Left colon (tissue), 2 donors: ENCODE results near the gene IFT57. TPM values are rescaled to one million over a fixed set of nuclear protein-coding genes. Genes with fewer than 3 reads are reported as not detected.
"Not testable (repeated sequence)": the region's sequence is repeated elsewhere in the genome, so short reads cannot be mapped to it uniquely, and the experiment has no call there.

Experiments
- ATAC-seq: fragments of 200-7000 bp; cut with Tn5 transposase; one replicate; pipeline ENCODE4 v1.9.1; 2020; ENCODE audit warnings: mild to moderate bottlenecking, moderate library complexity
- DNase-seq, 2 donors: peaks; one replicate each; pipeline ENCODE4 v3.0.0-alpha.2; 2020
- intact Hi-C, 2 donors: fragments of 100-400 bp; cut with DNase I in 1 of 2; cut with micrococcal nuclease in 1 of 2; formaldehyde crosslinking; loops; one replicate each; pipeline versions ENCODE4 v1.11.2 to v1.14.0; 2022; cut with DNase I, micrococcal nuclease
- long read RNA-seq: library from polyadenylated mRNA; unstranded; transcript quantifications from one replicate; pipeline ENCODE4 v2.0.0, GENCODE V29; 2021
- total RNA-seq, 2 donors: library from RNA; stranded (reverse); fragmentation: NEBNext Ultra II Directional; extraction: Animal tissue kit (Norgen Biotek cat#: 25700); gene quantifications; one replicate each; pipeline ENCODE4 v1.2.1, GENCODE V29; 2021
- donor health status: DM: no; HTN: no; CAD: no.
- donor health status: DM: yes; HTN: yes; CAD: no.

The IFT57 gene
- total RNA-seq = 10 to 100 TPM; 42.5 to 46.7 TPM
- long read RNA-seq, transcript IFT57-201 (11 exons, 3,203 nt) = major isoform, 60 of 76 reads
- long read RNA-seq, partial matches to known transcripts = 9 of 76 reads
- long read RNA-seq, other reads (novel, unspliced or antisense) = 7 of 76 reads

DNA sequence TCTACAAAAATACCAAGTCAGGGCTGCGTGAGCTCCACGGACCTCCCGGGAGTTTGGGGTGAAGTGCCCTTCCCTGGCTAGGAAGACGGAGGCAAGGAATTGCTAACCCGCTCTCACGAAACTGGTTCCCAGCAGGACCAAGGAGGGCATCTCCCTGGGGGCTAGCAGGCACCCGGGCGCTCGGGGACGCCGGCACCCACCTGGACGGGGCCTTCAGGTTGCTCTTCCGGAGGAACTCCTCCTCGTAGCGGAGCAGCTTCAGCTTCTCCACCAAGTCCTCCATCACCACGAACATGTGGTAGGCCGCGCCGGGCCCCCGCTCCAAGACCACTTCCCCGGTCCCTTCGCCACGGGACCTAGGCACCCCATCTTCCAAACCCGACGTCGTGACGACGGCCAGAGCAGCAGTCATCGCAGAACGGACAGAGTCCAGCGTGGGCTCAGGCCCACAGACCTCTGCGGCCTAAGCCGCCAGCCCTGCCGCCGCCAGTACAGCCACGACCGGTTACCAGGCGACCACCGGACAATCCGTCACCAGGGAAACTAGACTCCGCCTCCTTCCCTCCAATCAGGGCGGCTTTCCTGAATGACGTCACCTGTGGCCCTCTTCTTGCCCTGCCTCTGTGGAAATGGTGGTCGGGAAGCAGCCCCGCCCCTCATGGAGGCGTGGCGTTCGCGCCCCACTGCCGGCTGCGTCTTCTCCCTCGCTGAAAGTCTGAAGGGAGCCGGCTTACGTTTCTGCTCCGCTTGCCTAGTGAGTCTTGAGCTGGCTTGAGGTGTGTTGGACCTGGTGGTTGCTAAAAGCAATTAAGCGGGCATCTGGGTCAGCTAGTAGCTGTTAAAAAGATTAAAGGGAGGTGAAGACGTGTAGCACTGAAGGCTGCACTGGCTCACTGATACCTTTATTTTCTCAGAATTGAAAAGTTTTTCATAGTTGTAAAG is at the start of gene IFT57:
IFT57 (minus strand) TSS at position 514 of the 942 bp plus-strand sequence; CDS start at position 412, 102 bp downstream.
- ATAC-seq = peak; percentile 95
- intact Hi-C loops = no loop called here
- peak; percentile 96 to 98 for DNase-seq

GRCh38 chr3:108271626-108272025 is 49.4 kb upstream of the IFT57 start:
- ATAC-seq (no peak), DNase-seq (no peak)
- intact Hi-C loops = no loop called here

GRCh38 chr3:108268235-108268634 is 46.0 kb upstream of the IFT57 start:
- DNase-seq, ATAC-seq, intact Hi-C loops: not testable (repeated sequence)

DNA sequence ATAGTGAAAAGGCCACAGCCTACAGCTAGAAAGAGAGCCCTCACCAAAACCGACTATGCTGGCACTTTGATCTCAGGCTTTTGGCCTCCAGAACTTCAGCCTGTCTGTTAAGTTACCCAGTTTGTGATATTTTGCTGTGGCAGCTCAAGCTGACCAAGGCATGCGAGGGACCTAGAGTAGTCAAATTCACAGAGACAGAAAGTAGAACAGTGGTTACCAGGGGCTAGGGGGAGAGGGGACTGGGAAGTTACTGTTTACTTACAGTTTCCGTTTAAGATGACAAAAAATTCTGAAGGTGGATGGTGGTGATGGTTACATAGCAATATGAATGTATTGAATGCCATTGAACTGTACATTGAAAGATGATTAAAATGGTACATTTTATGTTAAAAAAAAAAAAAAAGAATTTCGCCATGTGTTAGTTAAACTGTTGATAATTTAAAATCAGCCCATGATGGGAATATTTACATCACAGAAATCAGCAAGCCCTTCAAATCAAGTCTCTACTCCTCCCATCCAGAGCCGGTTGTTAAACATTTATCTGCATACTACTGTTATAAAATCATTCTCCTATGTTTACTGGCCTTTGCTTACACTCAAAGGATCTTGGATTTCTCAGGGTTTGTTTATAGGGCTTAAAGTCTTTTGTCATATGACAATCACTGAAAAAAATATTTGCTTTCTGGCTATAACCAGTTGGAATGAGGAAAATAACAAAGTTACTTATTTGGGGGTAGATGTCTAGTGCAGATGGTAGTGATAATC is 42.5 kb upstream of the IFT57 start:
- intact Hi-C loops, DNase-seq: not testable (repeated sequence)
- ATAC-seq = peak; percentile 99

GRCh38 chr3:108255131-108255530 is 32.9 kb upstream of the IFT57 start:
- ATAC-seq = no peak
- intact Hi-C loops = no loop called here
- no peak for DNase-seq

DNA sequence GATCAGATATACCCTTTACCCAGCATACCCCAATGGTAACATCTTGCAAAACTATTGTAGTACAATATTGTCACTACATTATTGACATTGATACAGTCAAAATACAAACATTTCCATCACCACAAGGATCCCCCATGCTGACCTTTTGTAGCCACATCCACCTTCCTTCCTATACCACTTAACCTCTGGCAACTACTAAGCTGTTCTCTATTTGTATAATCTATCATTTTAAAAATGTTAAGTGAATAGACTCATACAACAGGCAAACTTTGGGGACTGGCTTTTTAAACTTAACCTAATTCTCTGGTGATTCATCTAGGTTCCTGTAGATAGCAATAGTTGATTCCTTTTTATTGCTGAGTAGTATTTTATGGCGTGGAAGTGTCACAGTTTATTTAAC is 29.6 kb upstream of the IFT57 start:
- ATAC-seq (peak; percentile 37), DNase-seq (no peak)
- intact Hi-C loops = no loop called here

DNA sequence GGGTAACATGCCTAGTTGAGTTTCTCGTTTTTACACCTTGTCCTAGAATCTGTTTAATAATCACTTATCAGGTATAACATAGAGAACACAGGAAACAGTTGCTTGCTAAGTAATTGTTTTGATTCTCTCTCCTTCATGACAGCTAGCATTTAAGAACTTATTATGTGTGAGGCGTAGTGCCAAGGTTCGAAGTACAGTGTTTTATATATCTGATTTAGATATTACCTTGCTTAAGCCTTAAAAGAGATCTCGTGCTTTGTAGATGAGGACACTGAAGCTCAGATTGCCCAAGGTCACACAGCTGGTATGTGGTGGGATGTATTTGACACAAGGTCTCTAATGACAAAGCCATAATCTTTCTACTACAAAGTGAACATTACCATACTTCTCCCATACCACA is 29.0 kb upstream of the IFT57 start:
- peak; percentile 83 for ATAC-seq
- peak; percentile 32 to 46 for DNase-seq
- intact Hi-C loops = no loop called here

- intact Hi-C loops = no loop called here
- no peak for DNase-seq
- ATAC-seq = peak; percentile 72
Measured at GRCh38 chr3:108250626-108251025, 28.4 kb upstream of the IFT57 start.

DNA sequence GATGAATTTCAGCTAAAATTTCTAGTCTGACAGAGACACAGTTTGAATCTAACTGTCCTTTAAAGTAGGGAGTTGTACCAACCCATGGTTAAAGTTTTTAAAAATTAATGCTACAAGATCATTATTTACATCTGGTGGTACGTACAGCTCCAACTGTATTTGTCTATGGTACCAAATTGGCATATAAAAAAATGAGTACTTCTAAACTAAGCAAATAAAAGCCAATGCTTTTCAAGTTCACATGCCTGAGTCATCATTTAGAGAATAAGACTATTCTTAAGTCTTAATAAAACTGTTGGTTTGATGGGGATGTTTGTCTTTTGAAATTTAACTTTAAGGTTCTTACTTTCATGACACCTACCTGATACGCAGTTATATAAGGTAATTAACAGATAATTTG is 21.0 kb upstream of the IFT57 start:
- no peak for DNase-seq
- intact Hi-C loops = no loop called here
- no peak for ATAC-seq

DNA sequence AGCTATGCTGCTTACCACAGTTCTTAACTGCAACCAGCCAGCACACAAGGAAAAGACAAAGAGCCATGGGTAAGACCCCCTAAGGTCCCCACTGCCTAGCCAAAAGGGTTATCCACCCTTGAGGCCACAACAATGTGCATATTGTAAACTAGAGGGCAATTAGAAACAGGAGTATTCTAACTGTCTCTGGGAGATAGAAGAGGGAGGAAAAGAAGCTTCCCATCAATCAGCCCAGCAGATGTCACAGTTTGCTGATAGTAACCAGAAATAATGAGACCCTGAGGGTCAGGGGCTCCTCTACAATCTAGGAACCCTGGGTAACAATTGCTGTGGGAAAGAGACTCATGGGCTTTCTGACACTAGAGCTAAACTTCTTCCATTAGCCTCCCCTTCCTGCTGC is 20.6 kb upstream of the IFT57 start:
- intact Hi-C loops = no loop called here
- no peak for DNase-seq

DNA sequence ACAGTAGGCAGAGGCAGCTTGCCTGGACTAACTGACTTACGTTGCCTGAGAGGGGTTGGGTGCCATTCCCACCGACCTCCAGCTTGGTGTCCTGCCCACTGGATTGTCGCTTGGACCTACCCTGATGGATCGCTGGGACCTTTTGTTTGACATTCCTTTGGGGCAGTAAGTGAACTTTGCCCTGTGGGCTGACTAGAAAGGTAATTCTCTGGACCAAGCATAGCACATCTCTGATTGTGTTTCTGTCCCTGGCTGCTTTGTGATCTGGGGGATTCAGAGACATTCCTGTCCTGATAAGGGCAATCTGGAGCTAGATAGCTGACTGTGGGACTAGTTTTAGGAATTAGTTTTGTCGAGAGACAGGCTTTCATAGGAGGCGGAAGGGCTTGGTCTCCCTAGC is 19.5 kb upstream of the IFT57 start:
- ATAC-seq = no peak
- no peak for DNase-seq
- intact Hi-C loops = no loop called here

More for the DNA sequence above, 20.6 kb upstream of the IFT57 start:
- ATAC-seq = no peak

DNA sequence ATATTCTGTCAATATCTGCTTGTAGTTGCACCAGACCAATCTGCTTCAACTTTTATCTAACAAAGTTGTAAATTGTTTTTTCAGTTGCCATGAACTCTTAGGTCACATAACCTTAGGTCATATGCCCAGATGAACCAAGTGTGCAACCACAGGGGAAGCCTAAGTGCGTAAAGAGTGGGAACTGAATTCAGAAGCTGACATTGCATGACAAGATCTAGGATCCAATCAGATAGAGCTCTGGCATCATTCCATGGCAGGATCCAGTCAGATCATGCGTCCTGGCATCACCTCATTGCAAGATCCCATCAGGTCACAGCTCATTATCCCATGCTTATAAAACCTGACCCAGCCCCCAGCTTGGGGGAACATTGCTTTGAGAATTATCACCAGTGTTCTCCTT is 18.9 kb upstream of the IFT57 start:
- intact Hi-C loops = no loop called here
- ATAC-seq (no peak), DNase-seq (no peak)

GRCh38 chr3:108239082-108239481 is 16.9 kb upstream of the IFT57 start:
- DNase-seq (no peak), ATAC-seq (no peak)
- intact Hi-C loops = no loop called here

DNA sequence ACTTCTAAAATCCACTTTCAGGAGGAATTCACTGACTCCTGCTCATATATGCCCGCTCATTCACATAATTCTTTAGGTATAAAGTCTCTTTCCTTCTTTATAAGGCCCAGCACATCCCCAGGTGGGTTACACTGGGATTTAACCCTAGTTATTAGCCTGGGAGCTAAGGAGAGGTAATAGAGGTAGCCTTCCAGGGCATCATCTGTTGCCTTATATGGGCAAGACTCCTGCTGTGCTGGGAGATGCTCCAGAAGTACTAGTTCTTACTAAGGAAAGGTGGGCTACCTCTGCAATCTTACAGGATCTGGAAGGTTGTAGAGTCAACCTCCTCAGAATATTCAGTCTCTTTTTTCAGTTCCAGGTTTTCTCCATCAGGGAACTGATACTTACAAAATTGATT is 13.1 kb upstream of the IFT57 start:
- intact Hi-C loops = no loop called here
- no peak for ATAC-seq
- DNase-seq = no peak

GRCh38 chr3:108234387-108234957 is 12.2 kb upstream of the IFT57 start:
- ATAC-seq = no peak
- intact Hi-C loops = no loop called here
- no peak for DNase-seq

GRCh38 chr3:108228286-108228685 is 6.1 kb upstream of the IFT57 start:
- intact Hi-C loops = no loop called here
- no peak for ATAC-seq
- no peak for DNase-seq

GRCh38 chr3:108227131-108227530 is 4.9 kb upstream of the IFT57 start:
- intact Hi-C loops = no loop called here
- ATAC-seq (no peak), DNase-seq (no peak)

GRCh38 chr3:108225221-108225620 is 3.0 kb upstream of the IFT57 start:
- intact Hi-C loops = no loop called here
- no peak for ATAC-seq
- DNase-seq = no peak

- no peak for ATAC-seq
- intact Hi-C loops = no loop called here
- no peak for DNase-seq
Measured at GRCh38 chr3:108223928-108224327, 1.7 kb upstream of the IFT57 start.
